Activated CD4-positive, alpha-beta memory T cell treated with anti-CD3 and anti-CD28 coated beads, Interleukin-2, amount 10 ng/mL, durations not matched to agents 7 days and 5 days (primary cell): ENCODE data around the gene SLC2A1. TPM values are rescaled to one million over a fixed set of nuclear protein-coding genes. Genes with fewer than 3 reads are reported as not detected.
A peak's percentile ranks its signal among the peaks of the same experiment; 100 is the strongest.

ENCODE experiments used
- CTCF ChIA-PET: fragments of 350-600 bp; sonication (Branson Sonifier 250); formaldehyde crosslinking; loops from one replicate; lab custom pipeline; 2021; ENCODE audit warnings: antibody characterized with exemption, inconsistent platforms; lab: Charles Lee
- POLR2A ChIA-PET: fragments of 350-600 bp; sonication (Branson Sonifier 250); formaldehyde crosslinking; loops from one replicate; lab custom pipeline; 2021; ENCODE audit warnings: antibody characterized with exemption; lab: Charles Lee
- DNase-seq: peaks from one replicate; pipeline ENCODE4 v3.0.0-alpha.2; 2020
- H3K27ac Mint-ChIP-seq: one replicate; pipeline ENCODE4 v1.8.0; 2021; ENCODE audit warnings: mild to moderate bottlenecking, mixed read lengths
- H3K27me3 Mint-ChIP-seq: one replicate; pipeline ENCODE4 v1.8.0; 2021; ENCODE audit warnings: mixed read lengths
- H3K36me3 Mint-ChIP-seq: one replicate; pipeline ENCODE4 v1.8.0; 2021; ENCODE audit warnings: low read depth, mixed read lengths
- H3K4me1 Mint-ChIP-seq: one replicate; pipeline ENCODE4 v1.8.0; 2021; ENCODE audit warnings: mixed read lengths
- H3K4me3 Mint-ChIP-seq: one replicate; pipeline ENCODE4 v1.8.0; 2021; ENCODE audit warnings: mild to moderate bottlenecking, mixed read lengths
- H3K9me3 Mint-ChIP-seq: one replicate; pipeline ENCODE4 v1.8.0; 2021; ENCODE audit warnings: mixed read lengths
- total RNA-seq, 2 experiments: library from RNA; stranded (reverse); gene quantifications; one replicate each; pipeline ENCODE4 v1.2.3, GENCODE V29; 2021

Gene SLC2A1
- total RNA-seq, 2 experiments from 2014 or later = 153 TPM

GRCh38 chr1:42935313-42935895 lies 23.3 kb downstream of the SLC2A1 start:
- peak; percentile 15 for DNase-seq
- Mint-ChIP-seq H3K27me3 (no peaks in the 10 kb centered on the region), H3K4me1 (peaks cover 99% of the 10 kb centered on the region), H3K9me3 (no peaks in the 10 kb centered on the region), H3K36me3 (peaks cover 84% of the 10 kb centered on the region), H3K27ac (peak overlapping the region; percentile 94), H3K4me3 (no peak overlapping the region)
- ChIA-PET CTCF (interaction anchor here (1.3 to 3.7 kb wide), 4 partner anchors 9 to 138 kb away, joined by 4 to 12 read pairs (median 8); no protein-coding TSS in a partner anchor), POLR2A (interaction anchor here (1.4 to 17.7 kb wide), 5 partner anchors 8 to 168 kb away, joined by 3 to 387 read pairs (median 22); partner anchors contain the start of genes C1orf50 and SLC2A1)

- Mint-ChIP-seq H3K9me3 (no peaks in the 10 kb centered on the region), H3K36me3 (peaks cover 84% of the 10 kb centered on the region), H3K4me1 (peaks cover 99% of the 10 kb centered on the region), H3K27me3 (no peaks in the 10 kb centered on the region), H3K27ac (peak overlapping the region; percentile 94), H3K4me3 (no peak overlapping the region)
- ChIA-PET CTCF (interaction anchor here (0.9 to 3.7 kb wide), 4 partner anchors 10 to 139 kb away, joined by 3 to 11 read pairs (median 5); no protein-coding TSS in a partner anchor), POLR2A (interaction anchor here (1.1 to 17.7 kb wide), 5 partner anchors 8 to 167 kb away, joined by 3 to 387 read pairs (median 22); partner anchors contain the start of genes C1orf50 and SLC2A1)
- peak; percentile 14 for DNase-seq
Measured at GRCh38 chr1:42934541-42935312, 23.9 kb downstream of the SLC2A1 start.

GRCh38 chr1:42933610-42934491 lies 24.8 kb downstream of the SLC2A1 start:
- Mint-ChIP-seq H3K9me3 (no peaks in the 10 kb centered on the region), H3K4me3 (no peak overlapping the region), H3K4me1 (peaks cover 100% of the 10 kb centered on the region), H3K27me3 (no peaks in the 10 kb centered on the region), H3K36me3 (peaks cover 86% of the 10 kb centered on the region), H3K27ac (peak overlapping the region; percentile 94)
- ChIA-PET CTCF (interaction anchor here (0.5 to 1.1 kb wide), 3 partner anchors 9 to 1748 kb away, joined by 3 to 4 read pairs (median 3); no protein-coding TSS in a partner anchor), POLR2A (interaction anchor here (1.1 to 17.7 kb wide), 5 partner anchors 9 to 167 kb away, joined by 3 to 387 read pairs (median 22); partner anchors contain the start of genes C1orf50 and SLC2A1)
- no peak for DNase-seq

GRCh38 chr1:42933060-42933586 lies 25.5 kb downstream of the SLC2A1 start:
- H3K4me1 Mint-ChIP-seq = peaks cover 100% of the 10 kb centered on the region
- ChIA-PET CTCF (interaction anchor here (1.7 to 2.4 kb wide), 3 partner anchors 10 to 140 kb away, joined by 12 to 14 read pairs (median 13); no protein-coding TSS in a partner anchor), POLR2A (interaction anchor here (1.1 to 2.4 kb wide), 5 partner anchors 9 to 31 kb away, joined by 3 to 71 read pairs (median 18); no protein-coding TSS in a partner anchor)
- no peaks in the 10 kb centered on the region for H3K9me3 Mint-ChIP-seq
- H3K36me3 Mint-ChIP-seq = peaks cover 86% of the 10 kb centered on the region
- H3K27me3 Mint-ChIP-seq = no peaks in the 10 kb centered on the region
- peak overlapping the region; percentile 94 for H3K27ac Mint-ChIP-seq
- H3K4me3 Mint-ChIP-seq = peak overlapping the region; percentile 74
- no peak for DNase-seq

GRCh38 chr1:42932442-42932941 lies 26.2 kb downstream of the SLC2A1 start:
- ChIA-PET CTCF (interaction anchor here (0.8 to 2.4 kb wide), 8 partner anchors 9 to 165 kb away, joined by 3 to 14 read pairs (median 6); partner anchors contain the start of genes C1orf50 and P3H1), POLR2A (interaction anchor here (0.8 to 2.4 kb wide), 13 partner anchors 8 to 166 kb away, joined by 3 to 71 read pairs (median 5); partner anchors contain the start of genes C1orf50, ERMAP, P3H1 and SVBP)
- H3K4me1 Mint-ChIP-seq = peaks cover 100% of the 10 kb centered on the region
- H3K9me3 Mint-ChIP-seq = no peaks in the 10 kb centered on the region
- no peak for DNase-seq
- H3K36me3 Mint-ChIP-seq = peaks cover 86% of the 10 kb centered on the region
- H3K4me3 Mint-ChIP-seq = peak overlapping the region; percentile 74
- peak overlapping the region; percentile 94 for H3K27ac Mint-ChIP-seq
- H3K27me3 Mint-ChIP-seq = no peaks in the 10 kb centered on the region

GRCh38 chr1:42931911-42932422 lies 26.7 kb downstream of the SLC2A1 start:
- peak; percentile 90 for DNase-seq
- POLR2A ChIA-PET = interaction anchor here (0.7 to 2.4 kb wide), 14 partner anchors 8 to 165 kb away, joined by 3 to 71 read pairs (median 4); partner anchors contain the start of genes C1orf50, ERMAP, P3H1 and SVBP

GRCh38 chr1:42931108-42931539 lies 27.5 kb downstream of the SLC2A1 start:
- CTCF ChIA-PET = interaction anchor here (1.4 to 2.4 kb wide), 4 partner anchors 10 to 142 kb away, joined by 5 to 13 read pairs (median 10); no protein-coding TSS in a partner anchor
- Mint-ChIP-seq H3K9me3 (no peaks in the 10 kb centered on the region), H3K27ac (peak overlapping the region; percentile 94), H3K4me3 (peak overlapping the region; percentile 74), H3K4me1 (peaks cover 97% of the 10 kb centered on the region), H3K27me3 (no peaks in the 10 kb centered on the region), H3K36me3 (peaks cover 85% of the 10 kb centered on the region)
- POLR2A ChIA-PET = interaction anchor here (1.4 to 2.4 kb wide), 5 partner anchors 9 to 24 kb away, joined by 6 to 71 read pairs (median 18); no protein-coding TSS in a partner anchor
- peak; percentile 69 for DNase-seq

More at GRCh38 chr1:42931911-42932422, 26.7 kb downstream of the SLC2A1 start:
- H3K4me3 Mint-ChIP-seq = peak overlapping the region; percentile 74
- H3K4me1 Mint-ChIP-seq = peaks cover 100% of the 10 kb centered on the region
- H3K27ac Mint-ChIP-seq = peak overlapping the region; percentile 94
- H3K27me3 Mint-ChIP-seq = no peaks in the 10 kb centered on the region
- peaks cover 86% of the 10 kb centered on the region for H3K36me3 Mint-ChIP-seq
- CTCF ChIA-PET = interaction anchor here (0.5 to 2.4 kb wide), 9 partner anchors 9 to 168 kb away, joined by 3 to 14 read pairs (median 6); partner anchors contain the start of genes C1orf50 and P3H1
- no peaks in the 10 kb centered on the region for H3K9me3 Mint-ChIP-seq

- POLR2A ChIA-PET = interaction anchor here (1.2 kb wide), 1 partner anchor 142 kb away, joined by 3 read pairs; no protein-coding TSS in a partner anchor
- H3K36me3 Mint-ChIP-seq = peaks cover 90% of the 10 kb centered on the region
- CTCF ChIA-PET = no interaction called here
- no peaks in the 10 kb centered on the region for H3K9me3 Mint-ChIP-seq
- H3K27ac Mint-ChIP-seq = peak overlapping the region; percentile 94
- H3K27me3 Mint-ChIP-seq = no peaks in the 10 kb centered on the region
- H3K4me1 Mint-ChIP-seq = peaks cover 96% of the 10 kb centered on the region
- peak overlapping the region; percentile 74 for H3K4me3 Mint-ChIP-seq
- DNase-seq = no peak
Measured at GRCh38 chr1:42930178-42931107, 28.2 kb downstream of the SLC2A1 start.

- Mint-ChIP-seq H3K9me3 (no peaks in the 10 kb centered on the region), H3K36me3 (peaks cover 87% of the 10 kb centered on the region), H3K27me3 (no peaks in the 10 kb centered on the region), H3K4me3 (no peak overlapping the region), H3K4me1 (peaks cover 94% of the 10 kb centered on the region), H3K27ac (peak overlapping the region; percentile 94)
- ChIA-PET POLR2A (interaction anchor here (1.2 to 1.9 kb wide), 2 partner anchors 20 to 143 kb away, joined by 3 to 9 read pairs; no protein-coding TSS in a partner anchor), CTCF (no interaction called here)
- DNase-seq = no peak
Measured at GRCh38 chr1:42929434-42930177, 29.1 kb downstream of the SLC2A1 start.

GRCh38 chr1:42928859-42929258 lies 29.8 kb downstream of the SLC2A1 start:
- ChIA-PET CTCF (no interaction called here), POLR2A (interaction anchor here (1.9 kb wide), 1 partner anchor 21 kb away, joined by 9 read pairs; no protein-coding TSS in a partner anchor)
- peaks cover 91% of the 10 kb centered on the region for H3K4me1 Mint-ChIP-seq
- no peaks in the 10 kb centered on the region for H3K9me3 Mint-ChIP-seq
- DNase-seq = no peak
- H3K27ac Mint-ChIP-seq = peak overlapping the region; percentile 80
- no peaks in the 10 kb centered on the region for H3K27me3 Mint-ChIP-seq
- H3K36me3 Mint-ChIP-seq = peaks cover 79% of the 10 kb centered on the region
- H3K4me3 Mint-ChIP-seq = peak overlapping the region; percentile 19
